HepG2 (cell line): ENCODE results near the gene RUNDC1. TPM values are rescaled to one million over a fixed set of nuclear protein-coding genes. Genes with fewer than 3 reads are reported as not detected.

Source experiments
- ARID5B ChIP-seq: IDR thresholded peaks from 2 replicates; pipeline ENCODE4 v1.4.0; 2020; ENCODE audit warnings: mild to moderate bottlenecking, missing genetic modification reagents
- BHLHE40 ChIP-seq: IDR thresholded peaks from 2 replicates; pipeline ENCODE4 v1.6.1; 2011; ENCODE audit warnings: low read length, improper control_type of control experiment
- CBX5 ChIP-seq: sonication (generic); formaldehyde crosslinking; IDR thresholded peaks from 2 replicates; pipeline ENCODE4 v1.4.0; 2020; ENCODE audit warnings: missing genetic modification reagents, borderline replicate concordance
- DMAP1 ChIP-seq: IDR thresholded peaks from 2 replicates; pipeline ENCODE4 v1.6.1; 2016
- HNRNPH1 ChIP-seq: fragments of 200-400 bp; formaldehyde crosslinking; optimal IDR thresholded peaks from 2 replicates; pipeline ENCODE3; 2017; ENCODE audit warnings: mild to moderate bottlenecking, low read depth, low read length
- KDM5B ChIP-seq: sonication (generic); formaldehyde crosslinking; IDR thresholded peaks from 2 replicates; pipeline ENCODE4 v1.4.0; 2020; ENCODE audit warnings: missing genetic modification reagents, mild to moderate bottlenecking, borderline replicate concordance
- KLF13 ChIP-seq: sonication (generic); formaldehyde crosslinking; IDR thresholded peaks from 2 replicates; pipeline ENCODE4 v1.4.0; 2020; ENCODE audit warnings: mild to moderate bottlenecking, missing genetic modification reagents
- PAWR ChIP-seq: sonication (generic); formaldehyde crosslinking; IDR thresholded peaks from 2 replicates; pipeline ENCODE4 v1.4.0; 2020; ENCODE audit warnings: missing genetic modification reagents, mild to moderate bottlenecking, borderline replicate concordance
- PCBP1 ChIP-seq: fragments of 200-400 bp; formaldehyde crosslinking; IDR thresholded peaks from 2 replicates; pipeline ENCODE4 v1.6.1; 2017; ENCODE audit warnings: mild to moderate bottlenecking, low read depth, low read length, borderline replicate concordance
- PHF8 ChIP-seq: sonication (generic); formaldehyde crosslinking; IDR thresholded peaks from 2 replicates; pipeline ENCODE4 v1.5.0; 2020; ENCODE audit warnings: missing genetic modification reagents
- POLR2G ChIP-seq: fragments of 200-400 bp; formaldehyde crosslinking; IDR thresholded peaks from 2 replicates; pipeline ENCODE4 v1.6.1; 2018; ENCODE audit warnings: mild to moderate bottlenecking, low read depth, low read length, moderate library complexity
- PTBP1 ChIP-seq: fragments of 200-400 bp; formaldehyde crosslinking; IDR thresholded peaks from 2 replicates; pipeline ENCODE4 v1.6.1; 2018; ENCODE audit warnings: low read length, low read depth; ENCODE audit not compliant: poor library complexity, severe bottlenecking
- RARA ChIP-seq: IDR thresholded peaks from 2 replicates; pipeline ENCODE4 v1.6.1; 2016; ENCODE audit warnings: missing genetic modification reagents, missing compliant biosample characterization
- RFX5 ChIP-seq: IDR thresholded peaks from 2 replicates; pipeline ENCODE4 v1.6.1; 2011; ENCODE audit warnings: low read depth, low read length, improper control_type of control experiment
- RXRA ChIP-seq: sonication (generic); formaldehyde crosslinking; IDR thresholded peaks from 2 replicates; pipeline ENCODE4 v1.5.1; 2020; ENCODE audit warnings: missing genetic modification reagents
- SIX1 ChIP-seq: sonication (generic); formaldehyde crosslinking; IDR thresholded peaks from 2 replicates; pipeline ENCODE4 v1.4.0; 2020; ENCODE audit warnings: missing genetic modification reagents, borderline replicate concordance
- SKI ChIP-seq: fragments of 450-650 bp; IDR thresholded peaks from one replicate; pipeline ENCODE4 v1.6.1; 2018; ENCODE audit warnings: mild to moderate bottlenecking; ENCODE audit not compliant: partially characterized antibody
- SP1 ChIP-seq, 2 experiments: fragments of 450-650 bp in 1 of 2; sonication (generic) in 1 of 2; formaldehyde crosslinking in 1 of 2; IDR thresholded peaks; 2 replicates each; pipeline versions ENCODE4 v1.4.0 to v1.6.1; 2016 to 2020; ENCODE audit warnings: missing genetic modification reagents in 1 of 2
- ZBTB7A ChIP-seq: sonication (generic); formaldehyde crosslinking; IDR thresholded peaks from 2 replicates; pipeline ENCODE4 v1.8.0; 2022; ENCODE audit warnings: mild to moderate bottlenecking, missing genetic modification reagents
- ZFAT ChIP-seq: sonication (generic); formaldehyde crosslinking; conservative IDR thresholded peaks from 2 replicates; pipeline ENCODE4 v1.8.1; 2023; ENCODE audit warnings: missing genetic modification reagents, inconsistent platforms
- ZNF282 ChIP-seq: fragments of 450-650 bp; IDR thresholded peaks from 2 replicates; pipeline ENCODE4 v1.6.1; 2018; ENCODE audit not compliant: partially characterized antibody
- ZNF766 ChIP-seq: sonication (generic); formaldehyde crosslinking; IDR thresholded peaks from 2 replicates; pipeline ENCODE4 v1.5.0; 2020; ENCODE audit warnings: missing genetic modification reagents, borderline replicate concordance
- ZNF768 ChIP-seq: sonication (generic); formaldehyde crosslinking; IDR thresholded peaks from 2 replicates; pipeline ENCODE4 v1.4.0; 2020; ENCODE audit warnings: missing genetic modification reagents
- ZNF83 ChIP-seq: sonication (generic); formaldehyde crosslinking; IDR thresholded peaks from 2 replicates; pipeline ENCODE4 v1.4.0; 2020; ENCODE audit warnings: missing genetic modification reagents, mild to moderate bottlenecking, borderline replicate concordance
- ZSCAN5A ChIP-seq: sonication (generic); formaldehyde crosslinking; IDR thresholded peaks from 2 replicates; pipeline ENCODE4 v1.8.0; 2022; ENCODE audit warnings: mild to moderate bottlenecking, missing genetic modification reagents, borderline replicate concordance
- polyA plus RNA-seq, 8 experiments: library from polyadenylated mRNA; depleted of rRNA in 3 of 8; stranded (reverse) in 7 of 8; unstranded in 1 of 8; fragments of >200 nt; fragmentation: Illumina TruSeq in 4 of 8; extraction: Trizol in 4 of 8; gene quantifications; 2 replicates each; pipeline versions ENCODE4 v1.2.1 to v1.2.3, GENCODE V29; 2011 to 2016; ENCODE audit warnings: low read depth in 4 of 8, missing spikeins in 1 of 8, mixed read lengths in 1 of 8; ENCODE audit not compliant: insufficient read depth in 1 of 8
- total RNA-seq, 5 experiments: library from RNA; depleted of rRNA; stranded (reverse); fragments of >200 nt; fragmentation: Illumina TruSeq; extraction: Trizol; gene quantifications; 2 replicates each; pipeline ENCODE4 v1.2.3, GENCODE V29; 2016; ENCODE audit warnings: low read depth in 1 of 5

RUNDC1 gene
- total and polyA plus RNA-seq, 2 of the 13 experiments (the other 11 are each of a cell fraction or from before 2014, with no cell fraction given), result 10.3 to 11.4 TPM

DNA sequence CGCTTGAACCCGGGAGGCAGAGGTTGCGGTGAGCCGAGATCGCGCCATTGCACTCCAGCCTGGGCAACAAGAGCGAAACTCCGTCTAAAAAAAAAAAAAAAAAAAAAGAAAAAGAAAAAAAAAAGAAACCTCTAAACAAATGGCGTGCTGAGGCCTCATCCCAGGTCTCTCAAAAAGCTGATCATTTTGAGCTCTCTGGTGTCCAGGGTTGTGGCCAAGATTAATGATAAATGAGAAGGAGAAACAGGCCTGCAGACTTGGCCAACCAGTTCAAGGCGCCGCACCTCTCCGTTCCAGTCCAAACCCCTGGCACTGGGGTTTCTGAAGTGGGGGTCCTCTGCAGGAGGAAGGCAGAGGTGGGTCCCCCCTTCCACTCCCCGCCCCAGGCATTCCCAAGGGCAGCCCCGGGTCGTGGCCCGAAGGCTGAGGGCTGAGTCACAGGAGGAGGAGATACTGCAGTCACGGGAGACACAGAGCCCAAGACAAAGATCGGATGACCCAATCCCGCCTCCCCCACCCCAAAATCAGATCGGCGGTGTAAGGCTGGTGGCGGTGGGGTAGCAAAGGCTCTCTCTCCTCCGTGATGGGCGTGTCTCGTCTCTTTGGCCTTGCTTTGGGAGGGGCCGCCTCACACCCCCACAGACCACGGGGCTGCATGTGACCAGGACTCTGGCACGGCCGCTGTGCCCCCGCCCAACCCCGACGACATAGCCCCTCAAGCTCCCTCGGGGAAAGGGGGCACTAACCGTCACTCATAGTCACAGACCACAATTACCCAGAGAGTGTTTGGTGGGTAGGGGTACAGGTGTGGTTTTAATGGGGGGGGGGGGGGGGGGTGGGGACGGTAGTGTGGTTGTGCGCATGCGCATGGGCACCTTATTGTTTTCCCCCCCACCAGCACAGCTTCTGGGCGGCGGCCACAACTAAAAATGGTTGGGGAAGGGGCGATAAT is 40.7 kb downstream of the RUNDC1 start (continued):
- TF ChIP-seq BHLHE40 (peak; percentile 70), ZFAT (CRISPR knock-in tag) (0 out of 2 replicates have a peak, but pooled peaks have one; percentile 11), ZNF282 (no peak), SP1 (IDR thresholded peaks at IDR 0.05) (no peak), SP1 (CRISPR knock-in tag; IDR thresholded peaks at IDR 0.05) (peak; percentile 29; the same call in 1 of the 2 replicates), ZSCAN5A (CRISPR knock-in tag) (no peak), PTBP1 (peak; percentile 31), RFX5 (no peak), ZNF766 (CRISPR knock-in tag) (no peak), ZBTB7A (CRISPR knock-in tag) (peak; percentile 46; the same call in 1 of the 2 replicates), POLR2G (peak; percentile 63), PAWR (no peak), SIX1 (CRISPR knock-in tag) (0 out of 2 replicates have a peak, but pooled peaks have one; percentile 33), HNRNPH1 (peak; percentile 50), PHF8 (CRISPR knock-in tag) (peak; percentile 42), KLF13 (no peak), CBX5 (CRISPR knock-in tag) (0 out of 2 replicates have a peak, but pooled peaks have one; percentile 14), DMAP1 (peak; percentile 64; the same call in 1 of the 2 replicates), SKI (peak; percentile 12), RARA (peak; percentile 46; the same call in 1 of the 2 replicates), ARID5B (CRISPR knock-in tag) (peak; percentile 61), ZNF768 (CRISPR knock-in tag) (peak; percentile 31; the same call in 1 of the 2 replicates), RXRA (CRISPR knock-in tag) (peak; percentile 55; the same call in 1 of the 2 replicates), ZNF83 (CRISPR knock-in tag) (no peak), KDM5B (CRISPR knock-in tag) (peak; percentile 37; the same call in 1 of the 2 replicates), PCBP1 (peak; percentile 31; the same call in 1 of the 2 replicates)
